Sigmoid colon (tissue), 4 donors: Measurements from ENCODE around the gene HBM.

Experiments used
- EP300 ChIP-seq, 4 donors: sonication (generic); formaldehyde crosslinking; IDR thresholded peaks; one replicate each; pipeline ENCODE4 v1.6.1; 2017; ENCODE audit warnings: antibody characterized with exemption in 4 of 4
- POLR2A ChIP-seq, 2 donors: fragments of 450-650 bp; IDR thresholded peaks; one replicate each; pipeline ENCODE4 v1.6.1; 2016; ENCODE audit warnings: antibody characterized with exemption in 2 of 2, mild to moderate bottlenecking in 2 of 2, moderate library complexity in 2 of 2
- POLR2AphosphoS5 ChIP-seq, 4 donors: sonication (generic); formaldehyde crosslinking; IDR thresholded peaks; one replicate each; pipeline ENCODE4 v1.6.1; 2017; ENCODE audit warnings: antibody characterized with exemption in 4 of 4
- TF ChIP-seq, protein P1 (sequence below), 4 experiments: fragments of 450-650 bp in 3 of 4; fragments of 200-600 bp in 1 of 4; IDR thresholded peaks; one replicate each; pipeline ENCODE4 v1.5.1; 2016 to 2019; ENCODE audit warnings: antibody characterized with exemption in 4 of 4, mild to moderate bottlenecking in 3 of 4, moderate library complexity in 2 of 4

DNA sequence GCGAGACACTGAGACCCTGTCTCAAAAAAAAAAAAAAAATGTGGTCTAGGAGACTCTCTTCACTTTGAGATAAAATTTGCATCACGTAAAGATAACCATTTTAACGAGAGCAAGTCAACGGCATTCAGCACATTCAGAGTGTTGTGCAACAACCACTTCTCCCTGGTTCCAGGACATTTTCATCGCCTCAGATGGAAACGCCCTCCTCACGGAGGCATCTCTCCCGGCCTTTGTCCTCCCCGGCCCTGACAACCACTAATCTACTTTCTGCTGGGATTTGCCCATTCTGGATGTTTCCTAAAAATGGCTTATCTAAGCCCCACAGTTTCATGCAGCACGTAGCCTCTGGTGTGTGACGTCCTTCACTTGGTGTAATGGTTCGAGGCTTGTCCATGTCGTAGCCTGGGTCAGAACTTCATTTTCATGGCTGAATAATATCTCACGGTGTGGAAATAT, 21.0 kb upstream of the HBM start:
- TF ChIP-seq, protein P1, sequence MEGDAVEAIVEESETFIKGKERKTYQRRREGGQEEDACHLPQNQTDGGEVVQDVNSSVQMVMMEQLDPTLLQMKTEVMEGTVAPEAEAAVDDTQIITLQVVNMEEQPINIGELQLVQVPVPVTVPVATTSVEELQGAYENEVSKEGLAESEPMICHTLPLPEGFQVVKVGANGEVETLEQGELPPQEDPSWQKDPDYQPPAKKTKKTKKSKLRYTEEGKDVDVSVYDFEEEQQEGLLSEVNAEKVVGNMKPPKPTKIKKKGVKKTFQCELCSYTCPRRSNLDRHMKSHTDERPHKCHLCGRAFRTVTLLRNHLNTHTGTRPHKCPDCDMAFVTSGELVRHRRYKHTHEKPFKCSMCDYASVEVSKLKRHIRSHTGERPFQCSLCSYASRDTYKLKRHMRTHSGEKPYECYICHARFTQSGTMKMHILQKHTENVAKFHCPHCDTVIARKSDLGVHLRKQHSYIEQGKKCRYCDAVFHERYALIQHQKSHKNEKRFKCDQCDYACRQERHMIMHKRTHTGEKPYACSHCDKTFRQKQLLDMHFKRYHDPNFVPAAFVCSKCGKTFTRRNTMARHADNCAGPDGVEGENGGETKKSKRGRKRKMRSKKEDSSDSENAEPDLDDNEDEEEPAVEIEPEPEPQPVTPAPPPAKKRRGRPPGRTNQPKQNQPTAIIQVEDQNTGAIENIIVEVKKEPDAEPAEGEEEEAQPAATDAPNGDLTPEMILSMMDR (IDR thresholded peaks at IDR 0.05), result no peak
- no peak for TF ChIP-seq POLR2A (IDR thresholded peaks at IDR 0.05)
- no peak for TF ChIP-seq EP300 (IDR thresholded peaks at IDR 0.05)
- no peak for TF ChIP-seq POLR2AphosphoS5 (IDR thresholded peaks at IDR 0.05)
